ENCODE measurements around the gene HMCN2. TPM values are rescaled to one million over a fixed set of nuclear protein-coding genes. Genes with fewer than 3 reads are reported as not detected.

The HMCN2 gene
- total and polyA plus RNA-seq, 2 of the 4 experiments (the other 2 are of a cell fraction) = 0.02 TPM; not detected in 1

- intact Hi-C loops (cut with micrococcal nuclease) = no loop called here
- H2AK9ac ChIP-seq (replicated peaks; ENCODE audit: low read depth, low read length, poor library complexity) = no peak overlapping the region
- H3K56ac ChIP-seq (ENCODE audit: extremely low read depth, insufficient read depth, low read length) = no peak overlapping the region
- H3K18ac ChIP-seq (ENCODE audit: low read depth, low read length) = no peak overlapping the region
- H3K9ac ChIP-seq (ENCODE audit: low read depth, low read length) = no peak overlapping the region
- dilution Hi-C loops (cut with HindIII; ENCODE audit: low sequenced_read_pairs, unreplicated experiment) = no loop called here
- no peak overlapping the region for H3K4ac ChIP-seq (ENCODE audit: low read depth, low read length)
- no peak overlapping the region for H3K4me3 ChIP-seq (ENCODE audit: insufficient read depth, low read depth, low read length)
- H2BK120ac ChIP-seq (ENCODE audit: low read depth, low read length) = no peak overlapping the region
- no peak overlapping the region for H2BK20ac ChIP-seq (ENCODE audit: low read depth, low read length)
- H3K9me3 ChIP-seq (ENCODE audit: control insufficient read depth, insufficient read depth, low read length) = no peaks in the 10 kb centered on the region
- H3K23ac ChIP-seq (ENCODE audit: low read depth, low read length) = no peak overlapping the region
- H3K36me3 ChIP-seq (ENCODE audit: control insufficient read depth, insufficient read depth, low read length) = no peaks in the 10 kb centered on the region
- H3K14ac ChIP-seq (replicated peaks; ENCODE audit: low read depth, low read length) = no peak overlapping the region
- no peak overlapping the region for H2BK5ac ChIP-seq (ENCODE audit: low read depth, low read length, poor library complexity, severe bottlenecking)
- no peak overlapping the region for H3K27ac ChIP-seq (ENCODE audit: insufficient read depth, low read length)
- POLR2A ChIA-PET (ENCODE audit: unreplicated experiment) = no interaction called here
- H2BK15ac ChIP-seq (ENCODE audit: low read depth, low read length) = no peak overlapping the region
- WGBS, 2 experiments (ENCODE audit: extremely low coverage in 2 of 2, insufficient read length in 1 of 2) = 49% methylated on average over 4 of the region's 15 CpGs; no CpG with 5 or more reads in 1 of the 2 experiments
- no peaks in the 10 kb centered on the region for H3K9me1 ChIP-seq (ENCODE audit: insufficient read depth, low read length)
- H3K4me2 ChIP-seq (ENCODE audit: low read depth, low read length) = no peak overlapping the region
- H4K20me1 ChIP-seq (ENCODE audit: insufficient read depth, low read length) = no peaks in the 10 kb centered on the region
- H2AK5ac ChIP-seq (ENCODE audit: low read depth, low read length) = no peak overlapping the region
- H4K8ac ChIP-seq (ENCODE audit: low read depth in 2 of 2, low read length in 2 of 2) = no peak overlapping the region
- no peak overlapping the region for H2AFZ ChIP-seq (replicated peaks; ENCODE audit: low read length, poor library complexity)
- no peaks in the 10 kb centered on the region for H3K79me1 ChIP-seq (ENCODE audit: low read depth in 1 of 2, low read length in 2 of 2)
- no peak for DNase-seq
- in situ Hi-C loops (cut with MboI; ENCODE audit: low sequenced_read_pairs) = no loop called here
- H4K91ac ChIP-seq (ENCODE audit: insufficient read depth, low read depth, low read length) = no peak overlapping the region
- no peak for TF ChIP-seq USF2 (IDR thresholded peaks at IDR 0.05; ENCODE audit: low read depth, low read length)
- TF ChIP-seq MAFK (IDR thresholded peaks at IDR 0.05; ENCODE audit: low read depth, low read length) = no peak
- no peak for TF ChIP-seq SMC3 (IDR thresholded peaks at IDR 0.05; ENCODE audit: low read depth, low read length)
- TF ChIP-seq BHLHE40 (IDR thresholded peaks at IDR 0.05; ENCODE audit: low read depth, low read length) = no peak
- no peak for TF ChIP-seq CEBPB (IDR thresholded peaks at IDR 0.05; ENCODE audit: low read depth, low read length)
- TF ChIP-seq POLR2A (IDR thresholded peaks at IDR 0.05; ENCODE audit: low read depth, low read length) = no peak
- TF ChIP-seq MAZ (IDR thresholded peaks at IDR 0.05; ENCODE audit: borderline replicate concordance, low read depth, low read length) = no peak
- TF ChIP-seq CTCF (conservative IDR thresholded peaks at IDR 0.05; ENCODE audit: low read depth, low read length) = no peak
- TF ChIP-seq, protein P1, sequence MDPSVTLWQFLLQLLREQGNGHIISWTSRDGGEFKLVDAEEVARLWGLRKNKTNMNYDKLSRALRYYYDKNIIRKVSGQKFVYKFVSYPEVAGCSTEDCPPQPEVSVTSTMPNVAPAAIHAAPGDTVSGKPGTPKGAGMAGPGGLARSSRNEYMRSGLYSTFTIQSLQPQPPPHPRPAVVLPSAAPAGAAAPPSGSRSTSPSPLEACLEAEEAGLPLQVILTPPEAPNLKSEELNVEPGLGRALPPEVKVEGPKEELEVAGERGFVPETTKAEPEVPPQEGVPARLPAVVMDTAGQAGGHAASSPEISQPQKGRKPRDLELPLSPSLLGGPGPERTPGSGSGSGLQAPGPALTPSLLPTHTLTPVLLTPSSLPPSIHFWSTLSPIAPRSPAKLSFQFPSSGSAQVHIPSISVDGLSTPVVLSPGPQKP (IDR thresholded peaks at IDR 0.05; ENCODE audit: borderline replicate concordance, low read depth, low read length) = no peak
- no peak for TF ChIP-seq CHD1 (IDR thresholded peaks at IDR 0.05; ENCODE audit: low read depth, low read length)
- no peak for TF ChIP-seq NFE2L2 (IDR thresholded peaks at IDR 0.05; ENCODE audit: low read depth, low read length)
- no peak for TF ChIP-seq MXI1 (IDR thresholded peaks at IDR 0.05; ENCODE audit: borderline replicate concordance, low read depth, low read length)
- no peak for TF ChIP-seq RFX5 (IDR thresholded peaks at IDR 0.05; ENCODE audit: low read depth, low read length)
- no peak for TF ChIP-seq FOS (IDR thresholded peaks at IDR 0.05; ENCODE audit: low read depth, low read length)
- TF ChIP-seq RAD21 (IDR thresholded peaks at IDR 0.05; ENCODE audit: low read length) = no peak
- no peak for TF ChIP-seq RCOR1 (IDR thresholded peaks at IDR 0.05; ENCODE audit: insufficient replicate concordance, low read length)
- H4K5ac ChIP-seq (ENCODE audit: low read depth, low read length) = no peak overlapping the region
- no peak for ATAC-seq (ENCODE audit: low read depth)
- BruUV-seq (replicated peaks) = no TSS peak
- peaks cover 18% of the 10 kb centered on the region for H3K27me3 ChIP-seq (ENCODE audit: control insufficient read depth, insufficient read depth, low read length)
- CTCF ChIA-PET = interaction anchor here (1.1 kb wide), 1 partner anchor 210 kb away, joined by 3 read pairs; no protein-coding TSS in a partner anchor
- no peaks in the 10 kb centered on the region for H3K4me1 ChIP-seq (ENCODE audit: control insufficient read depth, insufficient read depth, low read length)
Observed at GRCh38 chr9:130474106-130474505, 208.5 kb downstream of the HMCN2 start.
